Upper lobe of right lung (tissue), 1 donor: ENCODE data around the gene SCGB1C1. TPM values are rescaled to one million over a fixed set of nuclear protein-coding genes. Genes with fewer than 3 reads are reported as not detected.

Source experiments
- ATAC-seq: fragments of 200-7000 bp; cut with Tn5 transposase; one replicate; pipeline ENCODE4 v1.9.1; 2020; ENCODE audit warnings: mild to moderate bottlenecking, moderate library complexity
- DNase-seq: peaks from one replicate; pipeline ENCODE4 v3.0.0-alpha.2; 2020
- H3K27ac ChIP-seq: fragments of 200-600 bp; one replicate; pipeline ENCODE4 v1.8.0; 2022
- H3K27me3 ChIP-seq: fragments of 200-600 bp; one replicate; pipeline ENCODE4 v1.8.0; 2022; ENCODE audit warnings: mild to moderate bottlenecking
- H3K36me3 ChIP-seq: fragments of 200-600 bp; one replicate; pipeline ENCODE4 v1.8.0; 2022
- H3K4me1 ChIP-seq: fragments of 200-600 bp; one replicate; pipeline ENCODE4 v1.8.0; 2022
- H3K4me3 ChIP-seq: fragments of 200-600 bp; one replicate; pipeline ENCODE4 v1.8.0; 2022; ENCODE audit warnings: mild to moderate bottlenecking
- H3K9me3 ChIP-seq: fragments of 200-600 bp; one replicate; pipeline ENCODE4 v1.8.0; 2022
- intact Hi-C: fragments of 100-400 bp; cut with DNase I; formaldehyde crosslinking; loops from one replicate; pipeline ENCODE4 v1.11.0; 2022
- total RNA-seq: library from RNA; stranded (reverse); fragmentation: NEBNext Ultra II Directional; extraction: Animal tissue kit (Norgen Biotek cat#: 25700); gene quantifications from one replicate; pipeline ENCODE4 v1.2.1, GENCODE V29; 2021
- TF ChIP-seq, protein P1 (sequence below): fragments of 200-600 bp; IDR thresholded peaks from one replicate; pipeline ENCODE4 v1.8.0; 2022; ENCODE audit warnings: antibody characterized with exemption
- donor health status: DM: no; HTN: yes; CAD: no; lungs with severe emphysema.

SCGB1C1 gene
- total RNA-seq, 1 donor from 2014 or later = not detected

DNA sequence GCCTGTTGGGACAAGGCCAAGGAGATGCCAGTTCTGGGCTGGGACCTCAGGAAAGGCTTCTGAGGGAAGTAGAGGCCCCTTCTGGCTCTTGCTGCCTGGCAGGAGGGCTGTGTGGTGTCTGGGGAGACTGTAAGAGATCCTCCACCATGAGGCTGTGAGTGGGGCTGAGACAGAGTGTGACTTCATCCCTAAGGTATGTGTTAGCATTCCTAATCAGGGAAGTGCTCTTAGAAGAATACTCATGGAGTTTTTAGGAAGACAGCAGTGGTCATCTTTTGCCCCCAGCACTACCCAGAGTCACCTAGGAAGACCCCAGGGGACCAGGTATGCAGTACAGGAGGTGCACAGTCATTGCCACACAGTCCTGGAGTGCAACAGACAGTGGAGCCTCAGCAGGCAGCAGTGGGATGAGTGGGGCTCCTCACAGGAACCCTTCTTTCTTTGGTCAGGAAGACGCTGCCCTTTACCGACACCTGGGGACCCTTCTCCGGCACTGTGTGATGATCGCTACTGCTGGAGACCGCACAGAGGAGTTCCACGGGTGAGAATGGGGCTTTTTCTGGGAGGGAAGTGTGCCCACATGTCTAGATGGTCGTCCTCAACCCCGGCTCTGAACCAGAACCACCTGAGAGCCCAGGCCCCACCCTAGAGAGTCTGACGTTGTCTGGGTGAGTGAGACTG is 17.4 kb downstream of the SCGB1C1 start:
- ATAC-seq = no peak
- TF ChIP-seq, protein P1, sequence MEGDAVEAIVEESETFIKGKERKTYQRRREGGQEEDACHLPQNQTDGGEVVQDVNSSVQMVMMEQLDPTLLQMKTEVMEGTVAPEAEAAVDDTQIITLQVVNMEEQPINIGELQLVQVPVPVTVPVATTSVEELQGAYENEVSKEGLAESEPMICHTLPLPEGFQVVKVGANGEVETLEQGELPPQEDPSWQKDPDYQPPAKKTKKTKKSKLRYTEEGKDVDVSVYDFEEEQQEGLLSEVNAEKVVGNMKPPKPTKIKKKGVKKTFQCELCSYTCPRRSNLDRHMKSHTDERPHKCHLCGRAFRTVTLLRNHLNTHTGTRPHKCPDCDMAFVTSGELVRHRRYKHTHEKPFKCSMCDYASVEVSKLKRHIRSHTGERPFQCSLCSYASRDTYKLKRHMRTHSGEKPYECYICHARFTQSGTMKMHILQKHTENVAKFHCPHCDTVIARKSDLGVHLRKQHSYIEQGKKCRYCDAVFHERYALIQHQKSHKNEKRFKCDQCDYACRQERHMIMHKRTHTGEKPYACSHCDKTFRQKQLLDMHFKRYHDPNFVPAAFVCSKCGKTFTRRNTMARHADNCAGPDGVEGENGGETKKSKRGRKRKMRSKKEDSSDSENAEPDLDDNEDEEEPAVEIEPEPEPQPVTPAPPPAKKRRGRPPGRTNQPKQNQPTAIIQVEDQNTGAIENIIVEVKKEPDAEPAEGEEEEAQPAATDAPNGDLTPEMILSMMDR = no peak
- intact Hi-C loops = no loop called here

DNA sequence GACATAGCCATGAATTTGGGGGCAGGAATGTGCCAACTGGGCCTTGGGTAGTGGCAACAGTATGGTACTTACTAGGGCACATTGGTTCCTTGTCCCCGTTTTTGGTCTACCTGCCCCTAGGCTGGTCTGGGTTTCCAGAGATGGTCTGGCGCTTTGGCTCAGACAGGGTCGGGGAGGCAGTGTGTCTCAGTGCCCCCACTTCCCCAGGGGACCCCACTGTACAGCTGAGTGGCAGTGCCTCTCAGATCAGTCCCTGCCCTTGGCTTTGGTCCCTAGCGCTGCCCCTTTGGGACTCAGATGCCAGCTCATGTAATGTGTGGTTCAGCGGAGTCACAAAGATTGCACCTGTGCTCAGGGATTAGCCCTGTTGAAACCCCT is 17.9 kb downstream of the SCGB1C1 start:
- DNase-seq (peak; percentile 58), ATAC-seq (no peak)
- intact Hi-C loops = no loop called here
- H3K27ac ChIP-seq = no peak overlapping the region
- peaks cover 25% of the 10 kb centered on the region for H3K4me1 ChIP-seq
- TF ChIP-seq, protein P1 = no peak
- H3K27me3 ChIP-seq = no peaks in the 10 kb centered on the region
- H3K9me3 ChIP-seq = no peaks in the 10 kb centered on the region
- peaks cover 58% of the 10 kb centered on the region for H3K36me3 ChIP-seq
- H3K4me3 ChIP-seq = no peak overlapping the region

More for the DNA sequence above, 17.4 kb downstream of the SCGB1C1 start:
- Histone ChIP-seq H3K9me3 (no peaks in the 10 kb centered on the region), H3K4me3 (peak overlapping the region; percentile 88), H3K27me3 (no peaks in the 10 kb centered on the region), H3K27ac (no peak overlapping the region), H3K36me3 (peaks cover 61% of the 10 kb centered on the region), H3K4me1 (peaks cover 30% of the 10 kb centered on the region)
- peak; percentile 39 for DNase-seq

DNA sequence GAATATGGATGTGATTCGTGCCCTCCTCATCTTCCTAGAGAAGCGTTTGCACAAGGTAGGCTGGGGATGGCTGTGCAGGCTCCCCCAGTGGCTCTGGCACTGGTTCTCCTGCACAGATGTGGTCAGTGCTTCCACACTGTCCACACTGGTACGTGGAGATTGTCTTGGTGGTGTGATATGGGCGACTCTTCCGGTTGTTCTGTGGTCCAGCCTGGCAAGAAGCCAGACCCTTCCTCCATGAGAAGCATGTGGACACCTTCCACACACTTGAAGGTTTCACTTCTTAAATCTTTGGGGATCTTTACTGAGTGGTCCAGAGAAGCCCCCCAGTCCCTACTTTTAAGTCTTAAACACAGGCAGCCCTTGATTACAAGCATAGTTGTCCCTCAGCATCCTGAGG is 18.4 kb downstream of the SCGB1C1 start:
- TF ChIP-seq, protein P1 = no peak
- no peaks in the 10 kb centered on the region for H3K27me3 ChIP-seq
- H3K4me1 ChIP-seq = peaks cover 20% of the 10 kb centered on the region
- H3K9me3 ChIP-seq = no peaks in the 10 kb centered on the region
- intact Hi-C loops = no loop called here
- ATAC-seq (no peak), DNase-seq (no peak)
- no peak overlapping the region for H3K4me3 ChIP-seq
- H3K36me3 ChIP-seq = peaks cover 63% of the 10 kb centered on the region
- no peak overlapping the region for H3K27ac ChIP-seq

DNA sequence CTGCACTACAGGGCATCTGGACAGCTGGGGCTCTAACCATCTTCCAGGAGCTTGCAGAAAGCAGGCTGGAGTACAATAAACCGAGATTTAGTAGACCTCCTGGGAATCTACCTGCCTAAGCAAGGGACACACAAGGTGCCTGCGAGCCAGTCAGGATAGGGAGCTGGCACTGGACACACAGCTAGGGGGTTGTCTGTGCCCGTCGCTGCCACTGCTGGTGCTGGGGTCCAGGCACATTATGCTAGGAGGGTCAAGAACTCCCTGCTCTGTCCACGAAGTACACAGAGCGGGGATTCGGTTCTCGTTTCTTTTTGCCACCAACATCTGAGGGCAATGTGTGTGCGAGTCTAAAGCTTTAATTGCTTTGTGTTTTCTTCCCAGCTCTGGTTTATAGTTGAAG is 18.9 kb downstream of the SCGB1C1 start:
- H3K4me3 ChIP-seq = no peak overlapping the region
- H3K27ac ChIP-seq = no peak overlapping the region
- intact Hi-C loops = no loop called here
- H3K9me3 ChIP-seq = no peaks in the 10 kb centered on the region
- H3K4me1 ChIP-seq = peaks cover 19% of the 10 kb centered on the region
- DNase-seq (peak; percentile 52), ATAC-seq (no peak)
- peaks cover 65% of the 10 kb centered on the region for H3K36me3 ChIP-seq
- no peaks in the 10 kb centered on the region for H3K27me3 ChIP-seq
- TF ChIP-seq, protein P1 = no peak

DNA sequence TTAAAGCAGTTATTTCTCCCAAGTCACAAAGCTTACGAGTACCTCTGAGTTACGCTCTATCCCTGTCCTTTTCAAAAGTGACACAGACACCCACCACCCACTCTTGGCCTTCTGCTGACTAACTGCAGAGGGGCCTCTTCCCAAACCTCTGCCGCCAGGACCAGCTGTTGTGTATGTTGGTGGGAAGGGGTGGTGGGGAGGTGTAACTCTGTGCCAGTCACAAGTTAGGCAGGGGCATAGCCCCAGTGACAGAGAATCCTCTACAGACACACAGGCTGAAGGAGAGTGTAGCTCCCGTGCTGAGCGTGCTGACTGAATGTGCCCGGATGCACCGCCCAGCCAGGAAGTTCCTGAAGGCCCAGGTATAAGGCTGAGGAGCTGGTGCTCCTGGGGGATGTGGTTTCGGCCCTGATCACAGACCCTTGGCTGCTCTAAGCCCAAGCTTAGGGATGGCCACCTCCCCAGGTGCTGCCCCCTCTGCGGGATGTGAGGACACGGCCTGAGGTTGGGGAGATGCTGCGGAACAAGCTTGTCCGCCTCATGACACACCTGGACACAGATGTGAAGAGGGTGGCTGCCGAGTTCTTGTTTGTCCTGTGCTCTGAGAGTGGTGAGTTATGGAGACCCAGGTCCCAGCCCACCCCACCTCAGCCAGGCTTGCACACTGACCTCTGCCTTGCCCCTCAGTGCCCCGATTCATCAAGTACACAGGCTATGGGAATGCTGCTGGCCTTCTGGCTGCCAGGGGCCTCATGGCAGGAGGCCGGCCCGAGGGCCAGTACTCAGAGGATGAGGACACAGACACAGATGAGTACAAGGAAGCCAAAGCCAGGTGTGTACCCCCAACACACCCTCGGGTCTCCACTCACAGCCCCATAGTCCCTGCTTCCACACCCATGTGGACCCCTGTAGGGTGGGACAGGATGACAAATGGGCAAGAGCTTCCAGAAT is 19.5 kb downstream of the SCGB1C1 start:
- TF ChIP-seq, protein P1 = no peak
- no peak for ATAC-seq
- no peaks in the 10 kb centered on the region for H3K9me3 ChIP-seq
- H3K4me3 ChIP-seq = no peak overlapping the region
- H3K27me3 ChIP-seq = no peaks in the 10 kb centered on the region
- no peak overlapping the region for H3K27ac ChIP-seq
- DNase-seq = peak; percentile 59
- peaks cover 65% of the 10 kb centered on the region for H3K36me3 ChIP-seq
- intact Hi-C loops = no loop called here
- peaks cover 19% of the 10 kb centered on the region for H3K4me1 ChIP-seq
